OCI-LY7 (cell line): ENCODE data around the gene FAM210B. TPM values are rescaled to one million over a fixed set of nuclear protein-coding genes. Genes with fewer than 3 reads are reported as not detected.

Experiments used
- BruUV-seq: library from RNA; stranded (reverse); fragments of 400-500 nt; replicated peaks from 2 replicates; lab custom pipeline; 2021; lab: Mats Ljungman, UMichigan
- CTCF ChIA-PET: fragments of 300-600 bp; sonication (Branson Sonifier 250); formaldehyde crosslinking; loops from one replicate; lab custom pipeline; 2022; ENCODE audit warnings: antibody characterized with exemption; ENCODE audit not compliant: unreplicated experiment; lab: Charles Lee
- POLR2A ChIA-PET: fragments of 300-600 bp; sonication (Branson Sonifier 250); formaldehyde crosslinking; loops from one replicate; lab custom pipeline; 2022; ENCODE audit warnings: antibody characterized with exemption; lab: Charles Lee
- DNase-seq: peaks from one replicate; pipeline ENCODE4 v3.0.0-alpha.2; 2015; ENCODE audit warnings: low spot score
- H2AFZ ChIP-seq: fragments of 200-600 bp; sonication (generic), shearing (Covaris generic); 2 replicates; pipeline ENCODE4 v1.6.1; 2014; ENCODE audit warnings: mild to moderate bottlenecking, antibody characterized with exemption, low read length, moderate library complexity
- H3K27ac ChIP-seq: fragments of 200-600 bp; sonication (generic); 2 replicates; pipeline ENCODE4 v1.5.1; 2014; ENCODE audit warnings: mixed run types, low read depth, mild to moderate bottlenecking, moderate library complexity, low read length, inconsistent platforms; ENCODE audit not compliant: poor library complexity, severe bottlenecking
- H3K36me3 ChIP-seq: fragments of 200-600 bp; sonication (generic); 2 replicates; pipeline ENCODE4 v1.6.1; 2014; ENCODE audit warnings: mild to moderate bottlenecking, antibody characterized with exemption, low read length, moderate library complexity, mixed read lengths; ENCODE audit not compliant: insufficient read depth
- H3K4me1 ChIP-seq: fragments of 200-600 bp; sonication (generic); 2 replicates; pipeline ENCODE4 v1.5.1; 2014; ENCODE audit warnings: mild to moderate bottlenecking, low read length; ENCODE audit not compliant: insufficient read depth, poor library complexity, severe bottlenecking
- H3K4me2 ChIP-seq: fragments of 200-600 bp; sonication (generic); 2 replicates; pipeline ENCODE4 v1.6.1; 2014; ENCODE audit warnings: mild to moderate bottlenecking, low read length
- H3K4me3 ChIP-seq: fragments of 200-600 bp; sonication (generic); 2 replicates; pipeline ENCODE4 v1.5.1; 2014; ENCODE audit warnings: mild to moderate bottlenecking, low read depth, low read length; ENCODE audit not compliant: poor library complexity, severe bottlenecking
- H3K79me2 ChIP-seq: fragments of 200-600 bp; sonication (generic); 2 replicates; pipeline ENCODE4 v1.6.1; 2016; ENCODE audit warnings: low read depth, mild to moderate bottlenecking, low read length, moderate library complexity, mixed read lengths; ENCODE audit not compliant: insufficient read depth
- H3K9me2 ChIP-seq: fragments of 200-600 bp; sonication (generic); 2 replicates; pipeline ENCODE4 v1.6.1; 2016; ENCODE audit warnings: mild to moderate bottlenecking, low read length, mixed read lengths; ENCODE audit not compliant: insufficient read depth
- H3K9me3 ChIP-seq: fragments of 200-600 bp; sonication (generic); 2 replicates; pipeline ENCODE4 v1.6.1; 2014; ENCODE audit warnings: mild to moderate bottlenecking, mixed run types, low read length, mixed read lengths
- H4K20me1 ChIP-seq: fragments of 200-600 bp; sonication (generic); 2 replicates; pipeline ENCODE4 v1.6.1; 2014; ENCODE audit warnings: mild to moderate bottlenecking, antibody characterized with exemption, low read length, moderate library complexity, mixed read lengths; ENCODE audit not compliant: insufficient read depth
- CTCF ChIP-seq: fragments of 200-600 bp; sonication (generic); conservative IDR thresholded peaks from 2 replicates; pipeline ENCODE4 v1.5.1; 2014; ENCODE audit warnings: mild to moderate bottlenecking, antibody characterized with exemption, low read length, moderate library complexity, mixed read lengths
- EZH2phosphoT487 ChIP-seq: fragments of 200-600 bp; sonication (generic); IDR thresholded peaks from 2 replicates; pipeline ENCODE4 v1.6.1; 2018; ENCODE audit warnings: low read depth, borderline replicate concordance, mild to moderate bottlenecking, mixed run types, antibody characterized with exemption, low read length, moderate library complexity, mixed read lengths
- intact Hi-C: fragments of 100-400 bp; cut with micrococcal nuclease; formaldehyde crosslinking; loops from one replicate; pipeline ENCODE4 v1.10.0; 2022; ENCODE audit not compliant: unreplicated experiment
- total RNA-seq, 2 experiments: library from RNA; depleted of rRNA in 1 of 2; stranded (reverse); fragments of >200 nt in 1 of 2; shearing (Covaris generic) in 1 of 2; gene quantifications; 2 replicates each; pipeline ENCODE4 v1.2.3, GENCODE V29; 2014 to 2022

FAM210B gene
- total RNA-seq, 2 experiments from 2014 or later, result 0.19 to 1.3 TPM

- intact Hi-C loops, result no loop called here
- H3K36me3 ChIP-seq, result peaks cover 76% of the 10 kb centered on the region
These were observed 36.4 kb downstream of the FAM210B start for GRCh38 chr20:56395166-56395565.

GRCh38 chr20:56400001-56400640, 41.3 kb downstream of the FAM210B start:
- no TSS peak for BruUV-seq

More at GRCh38 chr20:56395166-56395565, 36.4 kb downstream of the FAM210B start:
- Histone ChIP-seq H3K79me2 (peaks cover 61% of the 10 kb centered on the region), H3K9me2 (no peaks in the 10 kb centered on the region), H3K4me1 (peaks cover 15% of the 10 kb centered on the region), H3K4me3 (no peak overlapping the region), H3K27ac (no peak overlapping the region), H2AFZ (no peak overlapping the region), H4K20me1 (peaks cover 14% of the 10 kb centered on the region; the same call in 1 of the 2 replicates), H3K9me3 (no peaks in the 10 kb centered on the region), H3K4me2 (no peak overlapping the region)
- CTCF ChIA-PET, result no interaction called here
- no TSS peak for BruUV-seq
- POLR2A ChIA-PET, result interaction anchor here (0.6 to 1.3 kb wide), 3 partner anchors 17 to 671 kb away, joined by 3 to 4 read pairs (median 4); partner anchors contain the start of gene CASS4
- DNase-seq, result no peak
- TF ChIP-seq EZH2phosphoT487 (no peak), CTCF (no peak)

More at GRCh38 chr20:56400001-56400640, 41.3 kb downstream of the FAM210B start:
- no peaks in the 10 kb centered on the region for H3K9me2 ChIP-seq
- H3K79me2 ChIP-seq, result peaks cover 49% of the 10 kb centered on the region
- no peak overlapping the region for H3K4me2 ChIP-seq
- H3K4me3 ChIP-seq, result no peak overlapping the region
- intact Hi-C loops, result loop anchor here (1.0 kb wide), 1 partner anchor 66 kb away; no protein-coding TSS in a partner anchor
- no peaks in the 10 kb centered on the region for H3K4me1 ChIP-seq
- no peak for TF ChIP-seq EZH2phosphoT487
- TF ChIP-seq CTCF, result peak; percentile 97
- no peak overlapping the region for H2AFZ ChIP-seq
- no peak overlapping the region for H3K27ac ChIP-seq
- H3K9me3 ChIP-seq, result no peaks in the 10 kb centered on the region
- H4K20me1 ChIP-seq, result 0 out of 2 replicates have a peak, but pooled peaks cover 11% of the 10 kb centered on the region
- peak; percentile 66 for DNase-seq
- peaks cover 100% of the 10 kb centered on the region for H3K36me3 ChIP-seq
- POLR2A ChIA-PET, result no interaction called here
- CTCF ChIA-PET, result no interaction called here
